ENCODE results near the gene USP37.

Gene USP37

DNA sequence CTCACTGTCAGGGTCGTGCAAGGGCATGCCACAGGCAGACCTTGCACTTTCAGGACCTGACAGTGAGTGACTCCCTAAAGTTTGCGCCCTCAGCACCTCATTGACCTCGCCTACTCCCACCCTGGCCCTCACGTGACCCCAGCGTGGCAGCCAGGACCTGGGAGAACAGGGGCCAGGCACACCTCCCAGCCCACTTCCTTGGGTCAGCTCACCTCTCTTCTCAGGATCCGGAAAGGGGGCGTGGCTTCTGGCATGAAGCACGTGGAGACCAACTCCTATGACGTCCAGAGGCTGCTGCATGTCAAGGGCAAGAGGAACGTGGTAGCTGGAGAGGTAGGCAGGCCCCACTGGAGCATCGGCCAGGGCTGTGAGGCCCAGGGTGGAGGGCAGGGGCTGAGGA is 140.4 kb downstream of the USP37 start:
- DNase-seq, result no peak

DNA sequence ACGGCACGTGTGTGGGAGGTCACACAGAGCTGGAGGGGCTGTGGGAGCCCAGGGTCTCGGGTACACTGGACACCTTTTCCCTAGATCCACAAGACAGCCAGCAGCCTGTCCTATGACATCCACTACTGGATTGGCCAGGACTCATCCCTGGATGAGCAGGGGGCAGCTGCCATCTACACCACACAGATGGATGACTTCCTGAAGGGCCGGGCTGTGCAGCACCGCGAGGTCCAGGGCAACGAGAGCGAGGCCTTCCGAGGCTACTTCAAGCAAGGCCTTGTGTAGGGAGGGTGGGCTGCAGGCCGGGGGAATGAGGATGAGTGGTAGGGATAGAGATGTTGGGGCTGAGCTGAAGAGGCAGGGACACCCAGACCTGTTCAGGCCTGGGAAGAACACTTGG is 142.6 kb downstream of the USP37 start:
- no peak for DNase-seq

DNA sequence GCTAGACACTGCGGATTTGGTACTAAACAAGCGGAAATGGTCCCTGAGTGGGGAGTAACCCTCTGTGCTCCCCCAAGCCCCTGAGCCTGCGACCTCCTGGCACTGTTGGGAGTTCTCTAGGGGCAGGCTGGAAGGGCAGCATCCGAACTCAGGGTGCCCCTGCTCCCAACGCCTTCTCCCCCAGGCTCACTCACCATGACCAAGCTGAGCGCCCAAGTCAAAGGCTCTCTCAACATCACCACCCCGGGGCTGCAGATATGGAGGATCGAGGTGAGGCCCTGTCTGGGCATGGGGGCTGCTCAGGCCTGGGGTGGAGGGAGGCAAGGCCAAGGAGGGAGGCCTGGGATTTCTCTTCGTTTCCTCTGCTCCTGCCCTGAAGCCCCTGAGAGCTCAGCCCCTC is 144.6 kb downstream of the USP37 start:
- no peak for DNase-seq

DNA sequence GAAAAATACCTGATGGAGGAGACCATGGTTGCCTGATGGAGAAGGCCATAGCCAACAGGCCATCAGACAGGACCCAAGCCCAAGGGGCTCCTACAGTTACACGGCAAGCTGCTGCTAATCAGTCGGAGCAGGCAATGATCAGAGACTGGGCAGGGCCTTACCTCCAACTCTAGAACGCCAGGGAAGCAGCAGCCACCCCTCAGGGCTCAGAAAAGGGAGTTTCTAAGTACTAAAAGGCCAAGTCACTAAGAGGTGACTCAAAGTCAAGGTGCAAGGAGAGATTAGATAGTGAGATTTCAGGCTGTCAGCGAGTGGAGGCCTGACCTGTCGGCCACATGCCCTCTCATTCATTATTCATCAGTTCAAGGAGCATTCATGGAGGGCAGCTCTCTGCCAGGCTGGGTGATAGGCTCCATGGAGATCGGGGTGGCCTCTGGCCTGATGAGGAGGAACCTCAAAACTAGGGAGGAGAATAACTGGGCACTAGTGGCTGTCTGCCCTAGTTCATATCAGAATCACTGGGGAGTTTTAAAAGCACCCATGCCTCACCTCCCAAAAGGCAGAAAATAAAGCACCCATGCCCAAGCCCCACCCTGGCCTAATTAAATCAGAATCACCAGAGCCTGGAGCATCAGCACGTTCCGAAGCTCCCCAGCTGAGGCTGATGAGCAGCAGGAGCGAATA is 145.6 kb downstream of the USP37 start:
- no peak for DNase-seq

DNA sequence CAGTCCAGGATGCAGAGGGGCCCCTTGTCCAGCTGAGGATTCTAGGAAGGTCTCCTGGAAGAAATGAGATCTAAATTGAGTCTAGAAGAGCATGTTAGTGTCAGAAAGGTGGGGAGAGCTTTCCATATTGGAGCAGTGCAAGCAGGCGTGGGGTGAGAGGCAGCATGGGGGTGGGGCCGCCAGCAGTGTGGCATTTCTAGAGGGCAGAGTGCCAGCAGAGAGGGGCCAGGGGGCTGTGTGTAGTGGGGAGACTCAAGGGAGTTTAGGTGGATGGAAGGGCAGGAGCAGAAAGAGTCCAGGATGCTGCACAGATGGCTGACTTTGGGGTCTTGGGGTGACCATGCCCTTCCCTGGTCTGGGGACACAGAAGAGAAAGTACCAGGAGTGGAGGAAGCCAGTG is 147.1 kb downstream of the USP37 start:
- DNase-seq, result no peak

DNA sequence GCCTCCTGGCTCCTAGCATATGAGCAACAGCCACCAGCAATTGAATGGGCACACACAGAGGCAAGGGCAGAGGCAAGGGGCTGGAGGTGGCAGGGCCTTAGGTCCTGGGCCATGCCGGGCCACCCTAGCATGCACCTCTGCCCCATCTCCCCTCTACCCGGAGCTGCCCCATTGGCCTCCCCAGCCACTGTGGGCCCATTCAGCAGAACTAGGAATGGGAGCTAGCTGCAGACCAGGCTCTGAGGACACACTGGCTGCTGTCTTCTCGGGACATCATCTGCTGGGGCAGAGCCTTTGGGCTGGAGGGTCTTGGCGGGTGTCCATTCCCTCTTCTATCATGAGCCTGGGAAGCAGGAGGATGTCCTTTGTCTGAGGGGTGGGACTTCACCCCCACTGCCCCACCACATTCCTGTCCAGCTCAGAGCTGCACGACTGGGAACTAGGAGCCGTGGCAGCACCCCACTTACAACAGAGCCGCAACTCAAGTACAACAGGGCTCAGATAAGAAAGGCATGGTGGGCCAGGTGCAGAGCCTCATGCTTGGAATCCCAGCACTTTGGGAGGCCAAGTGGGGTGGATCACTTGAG is 148.4 kb downstream of the USP37 start:
- DNase-seq, result no peak

DNA sequence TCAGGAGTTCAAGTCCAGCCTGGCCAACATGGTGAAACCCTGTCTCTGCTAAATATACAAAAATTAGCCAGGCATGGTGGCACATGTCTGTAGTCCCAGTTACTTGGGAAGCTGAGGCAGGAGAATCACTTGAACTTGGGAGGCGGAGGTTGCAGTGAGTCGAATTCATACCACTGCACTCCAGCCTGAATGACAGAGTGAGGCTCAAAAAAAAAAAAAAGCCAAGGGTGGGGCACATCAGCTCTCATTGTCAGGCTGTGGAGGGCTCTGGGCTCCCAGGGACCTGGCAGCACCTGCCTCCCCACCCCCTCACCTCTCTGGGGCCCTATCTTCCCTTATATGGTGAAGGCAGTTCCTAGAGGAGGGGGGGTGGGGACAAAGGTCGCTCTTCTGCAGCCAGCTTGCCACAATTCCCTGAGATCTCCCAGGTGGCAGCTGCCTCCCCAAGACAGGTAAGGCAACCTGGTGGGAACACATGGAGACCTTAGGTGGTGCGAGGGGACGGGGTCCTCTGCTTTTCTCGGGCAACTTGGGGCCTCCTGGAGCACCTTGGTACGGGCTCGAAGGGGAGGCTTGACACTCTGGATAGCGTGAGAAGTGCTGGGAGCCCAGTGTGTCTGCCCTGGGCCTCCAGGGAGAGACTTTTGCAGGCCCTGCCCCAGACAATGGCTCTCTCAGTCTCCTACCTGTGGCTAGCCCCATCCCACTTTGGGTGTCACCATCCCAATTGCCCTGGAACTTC is 149.3 kb downstream of the USP37 start, which contains the start of gene VIL1:
Gene VIL1 (plus strand): TSS at position 407 of the 742 bp plus-strand sequence. CDS start 4,656 bp downstream, outside the sequence.
- DNase-seq, result no peak

DNA sequence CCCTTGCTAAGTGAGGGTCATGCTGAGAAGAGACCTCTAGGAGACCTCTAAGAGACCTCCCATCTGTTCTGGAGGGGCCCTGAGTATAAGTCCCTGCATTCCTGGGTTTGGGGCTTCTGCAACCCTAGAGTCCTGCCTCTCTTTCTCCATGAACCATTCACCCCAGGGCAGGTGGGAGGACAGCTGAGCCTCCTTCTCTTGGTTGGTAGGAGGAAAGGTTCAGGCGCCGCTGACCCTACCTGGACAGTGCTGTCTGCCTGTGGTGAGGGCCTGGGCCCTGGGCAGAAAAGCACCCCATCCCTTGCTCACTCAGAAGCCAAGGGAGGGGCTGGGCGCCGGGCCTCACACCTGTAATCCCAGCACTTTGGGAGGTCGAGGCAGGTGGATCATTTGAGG is 149.8 kb downstream of the USP37 start:
- DNase-seq, result no peak

DNA sequence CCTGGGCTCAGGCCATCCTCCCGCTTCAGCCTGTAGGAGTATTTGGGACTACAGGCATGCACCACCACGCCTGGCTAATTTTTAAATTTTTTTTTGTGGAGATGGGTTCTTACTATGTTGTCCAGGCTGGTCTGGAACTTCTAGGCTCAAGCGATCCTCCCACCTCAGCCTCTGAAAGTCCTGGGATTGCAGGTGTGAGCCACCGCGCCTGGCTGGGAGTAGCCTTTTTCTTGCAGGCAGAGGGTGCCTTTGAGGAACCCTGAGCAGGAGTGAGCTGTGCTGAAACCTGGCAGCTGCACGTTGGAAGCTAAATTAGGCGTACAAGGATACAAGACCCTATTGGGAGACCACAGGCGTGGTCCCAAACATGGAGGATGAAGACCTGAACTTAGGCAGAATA is 160.4 kb downstream of the USP37 start:
- no peak for DNase-seq

DNA sequence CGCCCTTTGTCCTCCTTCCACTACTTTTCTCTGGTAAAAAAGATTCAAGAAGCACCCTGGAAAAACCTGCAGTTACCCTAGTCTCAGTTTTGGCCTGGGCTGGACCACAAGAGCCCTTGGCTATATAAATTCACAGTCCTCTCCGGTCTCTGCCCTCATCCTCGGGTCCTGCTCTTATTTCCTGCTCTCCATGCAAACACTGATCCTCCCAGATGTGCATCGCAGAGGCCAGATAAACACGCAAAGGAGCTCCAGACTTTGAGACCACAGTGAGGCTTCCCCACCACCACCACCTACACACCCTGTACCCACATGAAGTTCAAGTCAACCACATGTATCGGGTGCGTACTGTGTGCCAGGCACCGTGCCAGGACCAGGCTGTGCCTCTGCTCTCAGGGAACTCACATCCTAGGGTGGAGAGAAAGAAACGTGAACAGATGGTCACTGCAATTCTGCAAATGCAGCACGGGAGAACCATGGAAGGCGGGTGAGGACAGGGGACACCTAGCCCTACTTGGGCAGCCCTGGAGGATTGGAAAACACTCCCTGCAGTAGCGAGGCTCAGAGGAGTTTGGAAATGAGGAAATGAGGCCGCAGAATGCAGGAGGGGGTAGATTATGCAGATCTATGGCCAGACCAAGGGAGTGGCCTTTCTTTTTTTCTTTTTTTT is 161.1 kb downstream of the USP37 start:
- DNase-seq, result peak; percentile 45 to 78

DNA sequence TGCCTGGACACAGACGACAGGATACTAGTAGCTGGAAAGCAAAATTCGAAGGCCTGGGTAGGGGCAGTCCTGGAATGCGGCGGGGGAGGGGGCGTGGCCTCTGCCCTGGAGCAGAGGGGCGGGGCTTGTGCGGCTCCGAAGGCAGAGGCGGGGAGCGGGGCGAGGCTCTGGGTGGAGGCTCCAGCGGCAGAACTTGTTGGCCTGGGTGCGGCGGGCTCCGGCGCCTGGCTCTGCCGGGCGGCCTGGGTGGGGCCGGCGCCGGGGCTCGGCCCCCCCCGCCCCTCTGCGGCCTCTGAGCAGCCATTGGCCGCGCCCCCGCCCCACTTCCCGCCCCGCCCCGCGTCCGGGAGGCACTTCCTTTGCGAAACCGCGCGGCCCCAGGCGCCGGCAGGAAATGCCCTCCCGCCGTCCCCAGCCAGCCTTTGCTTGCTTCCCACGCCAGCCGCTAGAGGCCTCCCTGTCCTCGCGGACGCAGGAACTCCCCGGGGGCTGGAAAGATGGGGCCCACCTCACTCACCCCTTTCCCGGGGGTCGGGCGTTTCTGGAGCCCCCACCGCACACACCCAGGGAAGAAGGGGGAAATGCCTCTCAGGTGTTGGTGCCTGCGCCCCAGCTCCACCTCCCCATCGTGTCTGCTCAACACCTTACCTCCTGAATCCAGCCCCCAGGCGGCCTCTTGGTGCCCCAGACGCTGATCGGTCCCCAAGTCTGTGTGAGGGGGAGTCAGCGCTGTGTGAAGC is 161.8 kb downstream of the USP37 start:
- peak; percentile 84 to 91 for DNase-seq

DNA sequence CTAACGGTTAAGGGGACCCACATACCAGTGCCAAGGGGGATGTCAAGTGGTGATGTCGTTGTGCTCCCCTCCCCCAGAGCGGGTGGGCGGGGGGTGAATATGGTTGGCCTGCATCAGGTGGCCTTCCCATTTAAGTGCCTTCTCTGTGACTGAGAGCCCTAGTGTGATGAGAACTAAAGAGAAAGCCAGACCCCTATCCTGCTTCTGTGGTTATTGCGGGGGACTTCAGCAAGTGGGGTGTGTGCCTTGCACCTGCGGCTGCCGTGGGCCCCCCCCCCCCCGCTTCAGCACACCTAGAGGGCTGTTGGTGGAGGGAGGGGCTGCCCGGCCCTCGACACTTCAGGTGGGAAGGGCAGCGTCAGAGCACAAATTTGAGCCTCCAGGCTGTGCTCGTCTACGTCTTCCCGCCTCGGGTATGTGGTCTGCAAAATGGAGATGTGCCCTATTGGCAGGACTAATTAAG is 162.4 kb downstream of the USP37 start:
- DNase-seq, result peak in 1 of 2 experiments; percentile 32

DNA sequence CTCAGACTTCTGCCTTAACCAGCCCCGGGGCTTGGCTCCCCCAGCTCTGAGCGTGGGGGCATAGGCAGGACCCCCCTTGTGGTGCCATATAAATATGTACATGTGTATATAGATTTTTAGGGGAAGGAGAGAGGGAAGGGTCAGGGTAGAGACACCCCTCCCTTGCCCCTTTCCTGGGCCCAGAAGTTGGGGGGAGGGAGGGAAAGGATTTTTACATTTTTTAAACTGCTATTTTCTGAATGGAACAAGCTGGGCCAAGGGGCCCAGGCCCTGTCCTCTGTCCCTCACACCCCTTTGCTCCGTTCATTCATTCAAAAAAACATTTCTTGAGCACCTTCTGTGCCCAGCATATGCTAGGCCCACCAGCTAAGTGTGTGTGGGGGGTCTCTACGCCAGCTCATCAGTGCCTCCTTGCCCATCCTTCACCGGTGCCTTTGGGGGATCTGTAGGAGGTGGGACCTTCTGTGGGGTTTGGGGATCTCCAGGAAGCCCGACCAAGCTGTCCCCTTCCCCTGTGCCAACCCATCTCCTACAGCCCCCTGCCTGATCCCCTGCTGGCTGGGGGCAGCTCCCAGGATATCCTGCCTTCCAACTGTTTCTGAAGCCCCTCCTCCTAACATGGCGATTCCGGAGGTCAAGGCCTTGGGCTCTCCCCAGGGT is 162.9 kb downstream of the USP37 start:
- no peak for DNase-seq

DNA sequence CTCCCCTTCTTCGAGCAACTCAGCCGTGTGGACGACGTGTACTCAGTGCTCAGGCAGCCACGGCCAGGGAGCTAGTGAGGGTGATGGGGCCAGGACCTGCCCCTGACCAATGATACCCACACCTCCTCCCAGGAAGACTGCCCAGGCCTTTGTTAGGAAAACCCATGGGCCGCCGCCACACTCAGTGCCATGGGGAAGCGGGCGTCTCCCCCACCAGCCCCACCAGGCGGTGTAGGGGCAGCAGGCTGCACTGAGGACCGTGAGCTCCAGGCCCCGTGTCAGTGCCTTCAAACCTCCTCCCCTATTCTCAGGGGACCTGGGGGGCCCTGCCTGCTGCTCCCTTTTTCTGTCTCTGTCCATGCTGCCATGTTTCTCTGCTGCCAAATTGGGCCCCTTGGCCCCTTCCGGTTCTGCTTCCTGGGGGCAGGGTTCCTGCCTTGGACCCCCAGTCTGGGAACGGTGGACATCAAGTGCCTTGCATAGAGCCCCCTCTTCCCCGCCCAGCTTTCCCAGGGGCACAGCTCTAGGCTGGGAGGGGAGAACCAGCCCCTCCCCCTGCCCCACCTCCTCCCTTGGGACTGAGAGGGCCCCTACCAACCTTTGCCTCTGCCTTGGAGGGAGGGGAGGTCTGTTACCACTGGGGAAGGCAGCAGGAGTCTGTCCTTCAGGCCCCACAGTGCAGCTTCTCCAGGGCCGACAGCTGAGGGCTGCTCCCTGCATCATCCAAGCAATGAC is 163.6 kb downstream of the USP37 start:
- DNase-seq, result no peak

DNA sequence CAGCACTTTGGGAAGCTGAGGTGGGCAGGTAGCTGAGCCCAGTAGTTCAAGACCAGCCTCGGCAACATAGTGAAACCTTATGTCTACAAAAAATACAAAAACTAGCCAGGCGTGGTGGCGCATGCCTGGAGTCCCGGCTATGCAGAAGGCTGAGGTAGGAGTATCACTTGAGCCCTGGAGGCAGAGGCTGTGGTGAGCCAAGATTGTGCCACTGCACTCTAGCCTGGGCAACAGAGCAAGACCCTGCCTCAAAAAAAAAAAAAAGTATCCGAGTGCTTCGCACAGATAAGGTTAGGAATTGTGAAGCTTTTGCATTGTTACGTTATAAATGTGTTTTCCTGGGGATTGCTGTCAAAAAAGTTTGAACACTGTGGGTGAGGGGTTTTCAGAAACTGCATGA is 164.3 kb downstream of the USP37 start:
- no peak for DNase-seq

DNA sequence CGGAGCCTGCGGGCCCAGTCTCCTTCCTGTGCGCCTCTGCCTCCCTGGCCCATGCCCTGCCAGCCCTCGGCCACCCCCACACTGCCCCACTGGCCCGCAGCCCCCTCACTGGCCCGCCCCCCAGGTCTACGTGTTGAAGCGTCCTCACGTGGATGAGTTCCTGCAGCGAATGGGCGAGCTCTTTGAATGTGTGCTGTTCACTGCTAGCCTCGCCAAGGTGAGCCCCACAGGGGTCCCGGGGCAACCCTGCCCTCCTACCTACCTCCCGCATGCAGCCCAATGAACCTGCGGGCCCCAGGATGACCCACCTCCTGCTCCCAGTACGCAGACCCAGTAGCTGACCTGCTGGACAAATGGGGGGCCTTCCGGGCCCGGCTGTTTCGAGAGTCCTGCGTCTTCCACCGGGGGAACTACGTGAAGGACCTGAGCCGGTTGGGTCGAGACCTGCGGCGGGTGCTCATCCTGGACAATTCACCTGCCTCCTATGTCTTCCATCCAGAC is 165.2 kb downstream of the USP37 start:
- DNase-seq, result no peak

DNA sequence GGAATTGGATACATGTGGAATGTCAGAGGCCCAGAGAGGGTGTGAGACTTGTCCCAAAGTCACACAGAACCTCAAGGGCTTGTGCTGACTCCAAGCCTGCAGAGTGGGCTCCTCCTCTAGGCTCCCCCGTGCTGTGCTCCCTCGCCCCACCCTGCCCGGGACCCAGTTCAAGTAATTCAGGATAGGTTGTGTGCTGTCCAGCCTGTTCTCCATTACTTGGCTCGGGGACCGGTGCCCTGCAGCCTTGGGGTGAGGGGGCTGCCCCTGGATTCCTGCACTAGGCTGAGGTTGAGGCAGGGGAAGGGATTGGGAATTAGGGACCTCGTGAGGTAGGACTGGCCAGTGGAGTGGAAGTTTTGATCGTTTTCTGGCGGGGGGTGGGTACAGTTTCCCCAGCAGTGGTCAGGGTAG is 165.7 kb downstream of the USP37 start:
- DNase-seq, result no peak

DNA sequence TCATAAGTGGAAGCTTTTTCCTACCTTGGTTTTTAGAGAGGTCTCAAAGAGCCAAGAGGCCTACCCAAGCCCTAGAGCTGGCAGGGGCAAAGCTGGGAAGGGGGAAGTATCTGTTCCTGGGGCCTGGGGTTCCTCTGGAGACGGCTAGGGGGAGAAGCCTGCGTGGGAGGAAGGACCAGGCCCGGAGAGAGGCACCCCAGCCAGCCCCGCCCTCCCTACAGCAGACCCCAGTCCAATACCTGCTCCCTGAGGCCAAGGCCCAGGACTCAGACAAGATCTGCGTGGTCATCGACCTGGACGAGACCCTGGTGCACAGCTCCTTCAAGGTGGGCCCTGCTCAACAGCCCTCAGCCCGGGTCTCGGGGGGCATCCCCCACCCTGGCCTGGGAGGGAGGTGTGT is 166.3 kb downstream of the USP37 start:
- no peak for DNase-seq

DNA sequence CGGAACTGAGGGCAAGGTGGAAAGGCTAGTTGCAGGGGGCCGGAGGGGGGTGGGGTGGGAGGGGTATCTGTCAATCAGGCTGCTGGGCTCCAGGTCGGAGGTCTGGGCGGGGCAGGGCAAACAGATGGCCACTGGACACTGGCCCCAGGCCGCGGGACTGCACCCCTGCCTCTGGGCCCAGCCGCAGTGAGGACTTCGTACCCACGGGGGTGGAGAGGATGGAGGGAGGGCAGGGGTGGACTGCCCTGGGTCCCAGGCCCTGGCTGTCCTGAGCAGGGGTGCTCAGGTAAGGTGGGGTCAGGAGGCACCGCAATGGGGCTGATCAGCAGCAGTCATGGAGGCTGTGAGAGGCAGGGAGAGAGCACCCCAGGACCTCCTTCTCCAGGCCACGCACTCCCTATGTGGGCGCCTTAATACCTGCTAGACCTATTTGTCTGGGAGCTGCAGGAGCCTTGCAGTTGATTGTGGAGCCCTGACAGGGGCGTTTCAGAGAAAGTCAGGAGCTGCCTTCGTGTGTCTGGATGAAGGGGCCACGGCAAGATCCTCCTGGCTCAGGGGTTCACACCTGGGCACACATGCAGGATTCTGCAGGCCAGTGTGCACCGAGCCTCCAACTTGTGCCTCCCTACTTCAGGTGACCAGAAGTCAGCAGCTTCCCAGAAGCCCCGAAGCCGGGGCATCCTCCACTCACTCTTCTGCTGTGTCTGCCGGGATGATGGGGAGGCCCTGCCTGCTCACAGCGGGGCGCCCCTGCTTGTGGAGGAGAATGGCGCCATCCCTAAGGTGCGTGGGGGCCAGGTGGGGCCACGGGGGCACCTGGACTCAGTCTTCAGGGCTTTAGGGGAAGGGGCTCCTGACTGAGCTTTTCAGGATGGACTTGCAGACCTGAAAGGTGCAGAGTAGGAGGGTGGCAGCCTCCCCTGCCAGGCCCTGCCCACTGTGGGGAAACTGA is 166.9 kb downstream of the USP37 start:
- no peak for DNase-seq
